Aorta (tissue), 5 donors: ENCODE measurements around the gene EPM2A. TPM values are rescaled to one million over a fixed set of nuclear protein-coding genes. Genes with fewer than 3 reads are reported as not detected.
"Not testable (repeated sequence)": the region's sequence is repeated elsewhere in the genome, so short reads cannot be mapped to it uniquely, and the experiment has no call there.

Source experiments
- ATAC-seq: fragments of 200-7000 bp; cut with Tn5 transposase; one replicate; pipeline ENCODE4 v1.9.1; 2022; ENCODE audit warnings: moderate library complexity; ENCODE audit not compliant: low FRiP score
- DNase-seq, 2 donors: peaks; one replicate each; pipeline ENCODE4 v3.0.0-alpha.2; 2020
- H3K27ac ChIP-seq, 2 donors: one replicate each; pipeline ENCODE4 v1.5.1; 2013; ENCODE audit warnings: low read length in 2 of 2, mild to moderate bottlenecking in 2 of 2, moderate library complexity in 2 of 2, control low read depth in 1 of 2, inconsistent platforms in 1 of 2, low read depth in 1 of 2
- H3K27me3 ChIP-seq, 2 donors: one replicate each; pipeline ENCODE4 v1.6.1; 2013; ENCODE audit warnings: control low read depth in 1 of 2, low read length in 1 of 2, mild to moderate bottlenecking in 1 of 2, moderate library complexity in 1 of 2; ENCODE audit not compliant: insufficient read depth in 2 of 2, control insufficient read depth in 1 of 2
- H3K36me3 ChIP-seq, 2 donors: one replicate each; pipeline ENCODE4 v1.6.1; 2013; ENCODE audit warnings: control low read depth in 1 of 2, low read length in 1 of 2, mild to moderate bottlenecking in 1 of 2; ENCODE audit not compliant: insufficient read depth in 2 of 2, control insufficient read depth in 1 of 2
- H3K4me1 ChIP-seq, 2 donors: one replicate each; pipeline ENCODE4 v1.6.1; 2013; ENCODE audit warnings: low read length in 2 of 2, control low read depth in 1 of 2, mild to moderate bottlenecking in 1 of 2, moderate library complexity in 1 of 2; ENCODE audit not compliant: insufficient read depth in 2 of 2, control insufficient read depth in 1 of 2
- H3K4me3 ChIP-seq, 2 donors: one replicate each; pipeline ENCODE4 v1.5.1; 2013; ENCODE audit warnings: low read length in 2 of 2, control low read depth in 1 of 2, mild to moderate bottlenecking in 1 of 2
- H3K9me3 ChIP-seq: one replicate; pipeline ENCODE4 v1.6.1; 2013; ENCODE audit warnings: mild to moderate bottlenecking, low read length; ENCODE audit not compliant: control insufficient read depth
- WGBS, 2 donors: extraction: QIAGEN DNeasy Blood & Tissue Kit; methylation state at CpG; one replicate each; pipeline ENCODE4 v1.1.7; 2013; 5-methylcytosine and 5-hydroxymethylcytosine counted together
- intact Hi-C, 2 donors: fragments of 100-400 bp; cut with DNase I; formaldehyde crosslinking; loops; one replicate each; pipeline versions ENCODE4 v1.14.2 to v1.15.0; 2022
- polyA plus RNA-seq, 2 donors: library from polyadenylated mRNA; stranded (reverse); fragments of 200-250 nt; gene quantifications; one replicate each; pipeline ENCODE4 v1.2.3, GENCODE V29; 2013
- total RNA-seq, 2 donors: library from RNA; stranded (reverse); fragmentation: NEBNext Ultra II Directional; extraction: Animal tissue kit (Norgen Biotek cat#: 25700); gene quantifications; one replicate each; pipeline ENCODE4 v1.2.1, GENCODE V29; 2021
- donor health status: healthy with polysubstance abuse.
- donor health status: Bipolar disorder and iron deficiency.
- donor health status: DM: no; HTN: no; CAD: no.
- donor health status: DM: no; HTN: no; CAD: no.
- donor health status: DM: yes; HTN: yes; CAD: no.

EPM2A gene
- total and polyA plus RNA-seq, 4 donors = 8.1 to 24.4 (median 18.0) TPM

DNA sequence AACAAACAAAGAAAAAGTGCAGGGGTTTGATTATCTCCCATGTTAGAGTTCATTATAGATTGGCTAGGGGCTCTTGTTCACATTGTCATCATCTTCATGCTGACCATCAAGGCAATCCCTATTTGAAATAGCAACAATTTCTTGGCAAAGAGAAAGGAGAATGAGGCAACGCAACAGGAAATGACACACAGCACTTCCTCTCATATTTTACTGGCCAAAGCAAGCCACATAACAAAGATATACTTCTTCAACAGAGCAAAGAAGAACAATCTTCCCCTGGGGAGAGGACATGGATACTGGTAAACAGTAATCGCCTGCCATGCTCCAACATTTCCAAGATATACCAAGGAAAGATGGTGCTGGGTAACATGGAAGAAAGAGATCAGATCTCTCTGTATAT lies 29.8 kb downstream of the EPM2A start:
- no peaks in the 10 kb centered on the region for H3K27me3 ChIP-seq
- no peaks in the 10 kb centered on the region for H3K36me3 ChIP-seq
- H3K9me3 ChIP-seq = no peaks in the 10 kb centered on the region
- DNase-seq = no peak
- 62 to 66% methylated on average over 2 of the region's 2 CpGs for WGBS, 2 donors
- no peak overlapping the region for H3K4me3 ChIP-seq
- no peak overlapping the region for H3K27ac ChIP-seq
- no peak for ATAC-seq
- intact Hi-C loops = no loop called here
- H3K4me1 ChIP-seq = peaks cover 0 to 2% of the 10 kb centered on the region in 2 donors

- Histone ChIP-seq H3K27ac (no peak overlapping the region), H3K4me1 (peaks cover 0 to 2% of the 10 kb centered on the region in 2 donors), H3K9me3 (no peaks in the 10 kb centered on the region), H3K4me3 (no peak overlapping the region), H3K27me3 (no peaks in the 10 kb centered on the region), H3K36me3 (no peaks in the 10 kb centered on the region)
- DNase-seq = no peak
- ATAC-seq = no peak
- intact Hi-C loops = no loop called here
- WGBS, 2 donors = 21 to 35% methylated on average over 3 of the region's 3 CpGs
Measured at GRCh38 chr6:145704143-145704781, 31.1 kb downstream of the EPM2A start.

DNA sequence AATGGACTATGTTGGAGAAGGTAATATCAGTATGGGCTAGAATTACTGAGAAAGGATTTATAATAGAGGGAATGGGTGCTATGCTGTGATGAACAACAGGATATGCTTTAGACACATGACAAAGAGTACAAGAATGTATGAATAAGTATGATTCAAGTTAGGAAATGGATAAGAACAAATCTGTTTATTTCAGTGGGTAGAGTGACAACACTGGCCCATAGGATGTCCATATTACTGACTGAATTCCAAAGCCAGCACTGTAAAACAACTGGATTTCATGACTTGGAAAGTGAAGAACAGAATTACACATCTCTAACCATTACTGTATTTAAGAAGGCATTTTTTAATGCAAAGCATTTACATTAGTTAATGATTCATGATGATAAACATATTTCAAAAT lies 35.9 kb downstream of the EPM2A start:
- intact Hi-C loops = no loop called here

DNA sequence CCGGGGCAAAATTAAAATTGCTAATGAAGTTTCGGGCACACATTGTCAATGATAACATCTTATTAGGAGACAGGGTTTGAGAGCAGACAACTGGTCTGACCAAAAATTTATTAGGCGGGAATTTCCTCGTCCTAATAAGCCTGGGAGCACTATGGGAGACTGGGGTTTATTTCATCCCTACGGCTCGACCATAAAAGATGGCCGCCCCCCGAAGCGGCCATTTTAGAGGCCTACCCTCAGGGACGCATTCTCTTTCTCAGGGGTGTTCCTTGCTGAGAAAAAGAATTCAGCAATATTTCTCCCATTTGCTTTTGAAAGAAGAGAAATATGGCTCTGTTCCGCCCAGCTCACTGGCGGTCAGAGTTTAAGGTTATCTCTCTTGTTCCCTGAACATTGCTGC lies 37.9 kb downstream of the EPM2A start:
- H3K9me3 ChIP-seq, DNase-seq, H3K4me1 ChIP-seq, H3K27ac ChIP-seq, H3K36me3 ChIP-seq, H3K27me3 ChIP-seq, intact Hi-C loops, H3K4me3 ChIP-seq, ATAC-seq: not testable (repeated sequence)
- 96 to 98% methylated on average over 11 to 12 of the region's 12 CpGs for WGBS, 2 donors

More for the DNA sequence above, 35.9 kb downstream of the EPM2A start:
- Histone ChIP-seq H3K27ac (no peak overlapping the region), H3K9me3 (no peaks in the 10 kb centered on the region), H3K4me3 (no peak overlapping the region), H3K36me3 (no peaks in the 10 kb centered on the region), H3K27me3 (no peaks in the 10 kb centered on the region), H3K4me1 (no peaks in the 10 kb centered on the region)
- no peak for DNase-seq
- ATAC-seq = no peak

- H3K9me3 ChIP-seq = no peaks in the 10 kb centered on the region
- ATAC-seq (no peak), DNase-seq (no peak)
- 79 to 90% methylated on average over 4 of the region's 4 CpGs for WGBS, 2 donors
- intact Hi-C loops = no loop called here
- H3K4me1 ChIP-seq = no peaks in the 10 kb centered on the region
- no peak overlapping the region for H3K4me3 ChIP-seq
- no peak overlapping the region for H3K27ac ChIP-seq
- no peaks in the 10 kb centered on the region for H3K27me3 ChIP-seq
- H3K36me3 ChIP-seq = no peaks in the 10 kb centered on the region
Measured at GRCh38 chr6:145694083-145694737, 41.1 kb downstream of the EPM2A start.

DNA sequence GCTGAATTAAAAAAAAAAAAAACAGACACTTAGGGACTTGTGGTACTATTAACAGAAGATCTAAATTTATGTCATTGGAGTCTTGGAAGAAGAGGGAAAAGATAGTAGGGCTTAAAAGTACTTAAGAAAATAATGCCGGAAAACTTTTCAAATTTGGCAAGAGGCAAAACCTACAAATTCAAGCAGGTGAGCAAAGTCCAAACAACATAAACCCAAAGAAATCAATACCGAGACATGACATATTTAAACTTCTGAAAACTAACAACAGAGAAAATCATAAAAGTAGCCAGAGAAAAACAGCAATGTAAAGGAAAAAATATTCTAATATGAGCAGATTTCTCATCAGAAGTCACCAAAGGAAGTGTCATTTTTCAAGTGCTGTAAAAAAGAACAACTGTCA lies 44.4 kb downstream of the EPM2A start:
- WGBS, 2 donors = 95 to 100% methylated on average over 2 of the region's 2 CpGs
- H3K4me3 ChIP-seq = no peak overlapping the region
- H3K27ac ChIP-seq = no peak overlapping the region
- DNase-seq (no peak), ATAC-seq (no peak)
- H3K27me3 ChIP-seq = no peaks in the 10 kb centered on the region
- H3K9me3 ChIP-seq = no peaks in the 10 kb centered on the region
- H3K36me3 ChIP-seq = no peaks in the 10 kb centered on the region
- peaks cover 0 to 3% of the 10 kb centered on the region in 2 donors for H3K4me1 ChIP-seq
- intact Hi-C loops = no loop called here

DNA sequence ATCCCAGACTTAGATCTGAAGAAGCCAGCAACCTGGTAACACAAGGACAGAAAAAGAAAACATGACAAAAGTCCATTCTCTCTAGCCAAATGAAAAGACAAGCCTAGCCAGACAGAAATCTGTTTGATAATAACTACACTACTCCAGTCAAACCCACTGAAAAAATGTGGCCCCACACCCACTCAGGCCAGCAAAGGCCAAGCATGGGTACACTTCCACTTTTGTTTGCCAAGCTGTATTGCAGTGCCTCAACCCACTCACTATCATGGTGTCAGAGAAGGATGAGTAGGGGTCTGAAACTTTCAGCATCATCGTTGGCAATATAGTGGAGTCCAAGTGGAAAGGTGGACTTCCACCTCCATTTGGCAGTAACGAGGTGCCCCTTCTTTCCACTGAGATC lies 45.8 kb downstream of the EPM2A start:
- Histone ChIP-seq H3K4me1 (peaks cover 0 to 3% of the 10 kb centered on the region in 2 donors), H3K4me3 (no peak overlapping the region), H3K9me3 (no peaks in the 10 kb centered on the region), H3K27me3 (no peaks in the 10 kb centered on the region), H3K36me3 (no peaks in the 10 kb centered on the region), H3K27ac (no peak overlapping the region)
- ATAC-seq (no peak), DNase-seq (no peak)
- intact Hi-C loops = no loop called here
- WGBS, 2 donors = 91 to 96% methylated on average over 2 of the region's 2 CpGs

DNA sequence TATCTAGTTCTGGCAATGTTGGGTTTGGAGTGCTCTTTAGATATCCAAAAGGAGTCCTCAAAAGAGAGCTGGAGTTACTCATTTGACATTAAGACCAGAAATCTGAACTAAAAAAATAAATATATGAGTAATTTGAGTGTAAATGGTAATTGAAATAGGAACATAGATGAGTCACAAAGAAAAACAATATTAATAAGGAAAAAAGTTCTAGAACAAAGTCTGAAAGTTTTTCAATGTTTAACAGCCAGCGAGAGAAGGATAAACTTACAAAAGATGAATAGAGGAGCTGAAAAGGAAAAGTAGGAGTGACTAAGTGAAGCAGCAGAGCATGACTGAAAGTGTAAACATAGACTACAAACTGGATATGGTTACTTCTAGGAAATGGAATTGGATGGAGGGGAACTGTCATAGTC lies 46.8 kb downstream of the EPM2A start:
- Histone ChIP-seq H3K36me3 (no peaks in the 10 kb centered on the region), H3K27ac (no peak overlapping the region), H3K4me1 (peaks cover 0 to 3% of the 10 kb centered on the region in 2 donors), H3K4me3 (no peak overlapping the region), H3K9me3 (no peaks in the 10 kb centered on the region), H3K27me3 (no peaks in the 10 kb centered on the region)
- WGBS, 2 donors = 11 to 18% methylated on average over 1 of the region's 1 CpG
- ATAC-seq (no peak), DNase-seq (no peak)
- intact Hi-C loops = no loop called here

DNA sequence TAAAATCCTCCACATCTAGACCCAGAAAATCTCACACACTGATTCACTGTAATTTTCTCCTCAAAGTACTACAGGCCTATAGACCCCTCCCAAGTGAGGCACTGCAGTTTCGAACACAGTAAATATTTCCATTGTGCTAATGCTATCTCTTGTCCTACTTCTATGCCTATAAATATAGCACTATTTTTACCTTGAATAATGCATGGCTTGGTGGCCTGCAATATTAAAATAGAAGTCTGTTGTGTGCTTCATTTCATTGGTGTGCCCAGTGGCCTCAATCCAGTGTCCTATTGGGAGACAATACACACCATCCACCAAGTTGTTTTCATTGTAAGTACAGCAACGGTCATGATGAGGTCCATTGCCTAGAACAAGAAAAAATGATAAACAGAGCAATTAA lies 49.4 kb downstream of the EPM2A start:
- DNase-seq (no peak), ATAC-seq (no peak)
- no peaks in the 10 kb centered on the region for H3K27me3 ChIP-seq
- peaks cover 0 to 2% of the 10 kb centered on the region in 2 donors for H3K36me3 ChIP-seq
- no peak overlapping the region for H3K4me3 ChIP-seq
- intact Hi-C loops = no loop called here
- H3K9me3 ChIP-seq = no peaks in the 10 kb centered on the region
- no peak overlapping the region for H3K27ac ChIP-seq
- H3K4me1 ChIP-seq = peaks cover 0 to 3% of the 10 kb centered on the region in 2 donors
- WGBS, 2 donors = 59 to 66% methylated on average over 2 of the region's 2 CpGs
